Endothelial cell of umbilical vein (primary cell): Measurements from ENCODE around the gene MAP7D3. TPM values are rescaled to one million over a fixed set of nuclear protein-coding genes. Genes with fewer than 3 reads are reported as not detected.

ENCODE experiments used
- BruUV-seq: library from RNA; stranded (reverse); fragments of 400-500 nt; replicated peaks from 2 replicates; lab custom pipeline; 2021; lab: Mats Ljungman, UMichigan
- CTCF ChIA-PET: fragments of 300-600, 350-600 bp; sonication (Branson Sonifier 250); formaldehyde crosslinking; loops from one replicate; lab custom pipeline; 2021; ENCODE audit warnings: antibody characterized with exemption, inconsistent platforms; lab: Charles Lee
- POLR2A ChIA-PET: fragments of 300-600, 350-600 bp; sonication (Branson Sonifier 250); formaldehyde crosslinking; loops from one replicate; lab custom pipeline; 2021; ENCODE audit warnings: antibody characterized with exemption, inconsistent platforms; lab: Charles Lee
- DNase-seq: peaks from one replicate; pipeline ENCODE4 v3.0.0-alpha.2; 2011; ENCODE audit warnings: low read depth, low spot score
- FAIRE-seq: peaks from 2 replicates; lab custom pipeline; 2011; peaks lifted over from hg19 to GRCh38; lab: Jason Lieb, UNC
- H2AFZ ChIP-seq: 2 replicates; pipeline ENCODE4 v1.6.0; 2012; ENCODE audit warnings: low read depth, low read length, control low read depth, inconsistent platforms
- H3K27ac ChIP-seq: 2 replicates; pipeline ENCODE4 v1.5.1; 2011; ENCODE audit warnings: low read depth, mild to moderate bottlenecking, control low read depth, low read length, moderate library complexity; ENCODE audit not compliant: insufficient read depth
- H3K27me3 ChIP-seq, 2 experiments: 2 replicates each; pipeline versions ENCODE4 v1.6.0 to v1.6.1; 2011; ENCODE audit warnings: low read length in 2 of 2, mixed read lengths in 1 of 2; ENCODE audit not compliant: control insufficient read depth in 2 of 2, insufficient read depth in 2 of 2
- H3K36me3 ChIP-seq, 2 experiments: 2 replicates in 1 of 2; 3 replicates in 1 of 2; pipeline ENCODE4 v1.5.1; 2011; ENCODE audit warnings: low read length in 2 of 2, mild to moderate bottlenecking in 1 of 2, moderate library complexity in 1 of 2; ENCODE audit not compliant: control insufficient read depth in 2 of 2, insufficient read depth in 2 of 2; ENCODE audit errors: extremely low read depth in 1 of 2
- H3K4me1 ChIP-seq: 3 replicates; pipeline ENCODE4 v1.5.1; 2011; ENCODE audit warnings: mild to moderate bottlenecking, low read length; ENCODE audit not compliant: control insufficient read depth, insufficient read depth; ENCODE audit errors: extremely low read depth
- H3K4me2 ChIP-seq: 2 replicates; pipeline ENCODE4 v1.6.1; 2011; ENCODE audit warnings: low read length, control low read depth, mixed read lengths; ENCODE audit not compliant: insufficient read depth
- H3K4me3 ChIP-seq, 3 experiments: fragments of 200-600 bp in 1 of 3; sonication (generic), shearing (Covaris generic) in 1 of 3; replicated peaks in 1 of 3; 2 replicates each; pipeline ENCODE4 v1.5.1; 2011 to 2016; ENCODE audit warnings: control low read depth in 3 of 3, low read length in 3 of 3, mild to moderate bottlenecking in 2 of 3, inconsistent platforms in 1 of 3, low read depth in 1 of 3, moderate library complexity in 1 of 3; ENCODE audit not compliant: insufficient read depth in 1 of 3
- H3K79me2 ChIP-seq: 2 replicates; pipeline ENCODE4 v1.6.0; 2012; ENCODE audit warnings: low read length, inconsistent platforms; ENCODE audit not compliant: control insufficient read depth, insufficient read depth
- H3K9ac ChIP-seq: replicated peaks from 2 replicates; pipeline ENCODE3; 2011; ENCODE audit warnings: low read length, control low read depth; ENCODE audit not compliant: insufficient read depth; ENCODE audit errors: extremely low read depth
- H3K9me1 ChIP-seq: replicated peaks from 3 replicates; pipeline ENCODE4 v1.6.0; 2011; ENCODE audit warnings: mild to moderate bottlenecking, low read length; ENCODE audit not compliant: control insufficient read depth, insufficient read depth; ENCODE audit errors: extremely low read depth
- H3K9me3 ChIP-seq: replicated peaks from 2 replicates; pipeline ENCODE4 v1.5.1; 2012; ENCODE audit warnings: low read length, inconsistent platforms; ENCODE audit not compliant: control insufficient read depth, insufficient read depth
- H4K20me1 ChIP-seq: replicated peaks from 2 replicates; pipeline ENCODE3; 2011; ENCODE audit warnings: mild to moderate bottlenecking, low read length; ENCODE audit not compliant: control insufficient read depth, insufficient read depth; ENCODE audit errors: extremely low read depth
- EZH2 ChIP-seq: IDR thresholded peaks from 2 replicates; pipeline ENCODE4 v1.6.1; 2012; ENCODE audit warnings: borderline replicate concordance, low read depth, mild to moderate bottlenecking, moderate library complexity, low read length, inconsistent platforms; ENCODE audit not compliant: severe bottlenecking
- MYC ChIP-seq: IDR thresholded peaks from one replicate; pipeline ENCODE4 v1.6.1; 2011; ENCODE audit warnings: mild to moderate bottlenecking, low read depth, low read length
- dilution Hi-C: fragments of 300-500 bp; cut with MboI; formaldehyde crosslinking; loops from one replicate; pipeline ENCODE4 v1.15.0; 2019; ENCODE audit warnings: low sequenced_read_pairs; ENCODE audit not compliant: extremely low pct_ligation_motif_present
- intact Hi-C: fragments of 100-400 bp; cut with micrococcal nuclease; formaldehyde crosslinking; loops from one replicate; pipeline ENCODE4 v1.10.0; 2022
- polyA plus RNA-seq, 4 experiments: library from polyadenylated mRNA; depleted of rRNA in 3 of 4; stranded (reverse) in 3 of 4; unstranded in 1 of 4; fragments of >200 nt; gene quantifications; 2 replicates each; pipeline versions ENCODE4 v1.2.1 to v1.2.3, GENCODE V29; 2011 to 2012; ENCODE audit warnings: missing spikeins in 1 of 4
- total RNA-seq: library from RNA; stranded (reverse); gene quantifications from 2 replicates; pipeline ENCODE4 v1.2.3, GENCODE V29; 2021
- TF ChIP-seq, protein P1 (sequence below), 2 donors: IDR thresholded peaks; 1 replicate in 1 of 2; 2 replicates in 1 of 2; pipeline ENCODE4 v1.5.1; 2011; ENCODE audit warnings: low read length in 2 of 2, mild to moderate bottlenecking in 2 of 2, moderate library complexity in 2 of 2, control low read depth in 1 of 2, inconsistent platforms in 1 of 2, low read depth in 1 of 2; ENCODE audit not compliant: insufficient read depth in 1 of 2; ENCODE audit errors: extremely low read depth in 1 of 2

MAP7D3 gene
- total and polyA plus RNA-seq, 2 donors (not counting 3 experiments of a cell fraction or from before 2014, with no cell fraction given) = 6.5 to 22.8 TPM

DNA sequence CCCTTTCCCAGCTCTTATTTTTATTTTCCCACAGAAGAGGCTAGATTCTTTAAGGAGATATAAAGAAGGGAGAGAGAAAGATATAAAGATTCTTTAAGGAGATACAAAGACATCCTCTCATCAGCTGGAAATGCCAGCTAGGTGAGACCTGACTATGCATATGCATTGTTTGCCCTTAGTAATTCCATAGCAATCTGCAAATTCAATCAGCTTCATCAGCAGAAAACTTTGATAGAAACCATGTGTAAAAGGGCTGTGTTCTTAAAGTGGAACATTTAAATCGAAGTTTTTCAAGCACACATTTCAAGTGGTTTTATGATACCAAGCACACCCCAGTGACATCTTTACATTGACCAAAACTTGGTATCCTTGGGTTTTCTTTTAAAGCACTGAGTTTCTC lies 79.8 kb downstream of the MAP7D3 start:
- H3K79me2 ChIP-seq = no peaks in the 10 kb centered on the region
- intact Hi-C loops = loop anchor here (2.0 kb wide), 1 partner anchor 13 kb away; no protein-coding TSS in a partner anchor

DNA sequence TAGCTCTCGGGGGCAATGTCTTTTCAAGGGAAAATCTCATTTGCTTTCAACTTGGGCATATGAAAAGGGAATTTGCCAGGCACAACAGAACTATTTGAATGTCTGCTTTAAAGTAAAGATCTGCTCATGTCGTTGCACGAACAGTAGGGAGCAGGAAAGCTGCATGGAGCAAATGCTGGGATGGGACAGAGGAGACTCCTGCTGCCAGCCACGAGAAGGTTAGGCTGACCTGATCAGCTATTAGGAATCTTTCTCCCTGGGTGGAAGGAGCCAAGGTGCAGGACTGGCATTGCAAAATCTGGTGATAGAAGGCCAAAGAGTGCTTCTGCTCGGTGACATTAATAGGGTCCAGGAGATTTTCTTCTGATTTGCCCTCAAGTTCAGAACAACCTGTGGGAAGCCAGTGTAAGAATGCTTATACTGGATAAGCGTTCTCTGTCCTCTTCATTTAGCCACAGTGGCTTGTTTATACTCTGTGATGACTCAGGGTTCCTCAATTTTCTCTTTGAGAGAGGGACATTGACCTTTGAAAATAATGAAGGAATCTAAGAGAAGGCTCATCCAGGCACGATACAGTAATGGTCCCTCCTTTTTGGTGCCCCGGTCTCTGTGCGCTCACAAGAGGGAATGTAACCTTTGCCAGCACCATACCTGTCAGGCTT lies 80.9 kb downstream of the MAP7D3 start:
- dilution Hi-C loops = no loop called here
- DNase-seq (peak; percentile 51), FAIRE-seq (peak; percentile 21)
- Histone ChIP-seq H3K9me3 (no peaks in the 10 kb centered on the region), H3K4me2 (peak overlapping the region; percentile 60), H3K4me1 (peaks cover 19% of the 10 kb centered on the region), H3K4me3 (no peak overlapping the region), H3K27me3 (no peaks in the 10 kb centered on the region), H3K27ac (peak overlapping the region; percentile 64), H4K20me1 (no peaks in the 10 kb centered on the region), H2AFZ (no peak overlapping the region), H3K79me2 (no peaks in the 10 kb centered on the region), H3K9me1 (no peaks in the 10 kb centered on the region), H3K9ac (peak overlapping the region; percentile 54), H3K36me3 (no peaks in the 10 kb centered on the region)
- CTCF ChIA-PET = interaction anchor here (0.9 to 6.9 kb wide), 10 partner anchors 19 to 525 kb away, joined by 3 to 98 read pairs (median 8); no protein-coding TSS in a partner anchor
- intact Hi-C loops = loop anchor here (1.0 to 2.0 kb wide), 2 partner anchors 15 to 30 kb away; no protein-coding TSS in a partner anchor
- BruUV-seq = no TSS peak
- no peak for TF ChIP-seq MYC
- TF ChIP-seq, protein P1, sequence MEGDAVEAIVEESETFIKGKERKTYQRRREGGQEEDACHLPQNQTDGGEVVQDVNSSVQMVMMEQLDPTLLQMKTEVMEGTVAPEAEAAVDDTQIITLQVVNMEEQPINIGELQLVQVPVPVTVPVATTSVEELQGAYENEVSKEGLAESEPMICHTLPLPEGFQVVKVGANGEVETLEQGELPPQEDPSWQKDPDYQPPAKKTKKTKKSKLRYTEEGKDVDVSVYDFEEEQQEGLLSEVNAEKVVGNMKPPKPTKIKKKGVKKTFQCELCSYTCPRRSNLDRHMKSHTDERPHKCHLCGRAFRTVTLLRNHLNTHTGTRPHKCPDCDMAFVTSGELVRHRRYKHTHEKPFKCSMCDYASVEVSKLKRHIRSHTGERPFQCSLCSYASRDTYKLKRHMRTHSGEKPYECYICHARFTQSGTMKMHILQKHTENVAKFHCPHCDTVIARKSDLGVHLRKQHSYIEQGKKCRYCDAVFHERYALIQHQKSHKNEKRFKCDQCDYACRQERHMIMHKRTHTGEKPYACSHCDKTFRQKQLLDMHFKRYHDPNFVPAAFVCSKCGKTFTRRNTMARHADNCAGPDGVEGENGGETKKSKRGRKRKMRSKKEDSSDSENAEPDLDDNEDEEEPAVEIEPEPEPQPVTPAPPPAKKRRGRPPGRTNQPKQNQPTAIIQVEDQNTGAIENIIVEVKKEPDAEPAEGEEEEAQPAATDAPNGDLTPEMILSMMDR (IDR thresholded peaks at IDR 0.05; ENCODE audit: extremely low read depth in 1 of 2, insufficient read depth in 1 of 2, low read depth in 1 of 2, low read length in 2 of 2) = peak; percentile 9 to 19
- POLR2A ChIA-PET = no interaction called here

More for the DNA sequence above, 79.8 kb downstream of the MAP7D3 start:
- H2AFZ ChIP-seq = no peak overlapping the region
- H3K27ac ChIP-seq = no peak overlapping the region
- H3K4me2 ChIP-seq = no peak overlapping the region
- H3K9me3 ChIP-seq = no peaks in the 10 kb centered on the region
- no peak overlapping the region for H3K9ac ChIP-seq
- no peak overlapping the region for H3K4me3 ChIP-seq
- POLR2A ChIA-PET = interaction anchor here (0.5 kb wide), 1 partner anchor 1789 kb away, joined by 3 read pairs; no protein-coding TSS in a partner anchor
- no TSS peak for BruUV-seq
- no peaks in the 10 kb centered on the region for H4K20me1 ChIP-seq
- DNase-seq (no peak), FAIRE-seq (peak; percentile 35)
- no peaks in the 10 kb centered on the region for H3K27me3 ChIP-seq
- no peaks in the 10 kb centered on the region for H3K9me1 ChIP-seq
- CTCF ChIA-PET = interaction anchor here (0.8 to 6.9 kb wide), 4 partner anchors 9 to 143 kb away, joined by 3 to 98 read pairs (median 22); no protein-coding TSS in a partner anchor
- H3K36me3 ChIP-seq = no peaks in the 10 kb centered on the region
- dilution Hi-C loops = no loop called here
- H3K4me1 ChIP-seq = peaks cover 19% of the 10 kb centered on the region
- no peak for TF ChIP-seq EZH2
